Breast epithelium (tissue), 3 donors: ENCODE data around the gene CAV1.

ENCODE experiments used
- CTCF ChIP-seq, 3 donors: fragments of 450-650 bp; IDR thresholded peaks; one replicate each; pipeline ENCODE4 v1.5.1; 2016 to 2017; ENCODE audit warnings: antibody characterized with exemption in 3 of 3, mild to moderate bottlenecking in 3 of 3, moderate library complexity in 3 of 3
- POLR2A ChIP-seq: fragments of 450-650 bp; IDR thresholded peaks from one replicate; pipeline ENCODE4 v1.6.1; 2016; ENCODE audit warnings: antibody characterized with exemption, mild to moderate bottlenecking, moderate library complexity
- POLR2AphosphoS5 ChIP-seq, 3 donors: sonication (generic); formaldehyde crosslinking; IDR thresholded peaks; one replicate each; pipeline ENCODE4 v1.6.1; 2017; ENCODE audit warnings: antibody characterized with exemption in 3 of 3

GRCh38 chr7:116547347-116547746 is 22.5 kb downstream of the CAV1 start:
- TF ChIP-seq CTCF (IDR thresholded peaks at IDR 0.05) (no peak), POLR2A (no peak), POLR2AphosphoS5 (IDR thresholded peaks at IDR 0.05) (no peak)
